ENCODE measurements around the gene FBXO33.
"Not testable (repeated sequence)": the region's sequence is repeated elsewhere in the genome, so short reads cannot be mapped to it uniquely, and the experiment has no call there.

FBXO33 gene

GRCh38 chr14:39367387-39367751, 64.9 kb downstream of the FBXO33 start:
- no peak overlapping the region for H3K4me3 ChIP-seq (ENCODE audit: low read length)
- TF ChIP-seq CTCF (IDR thresholded peaks at IDR 0.05; ENCODE audit: insufficient read depth, low read depth, low read length, missing control alignments) = no peak
- no peak for DNase-seq (ENCODE audit: low read depth)

DNA sequence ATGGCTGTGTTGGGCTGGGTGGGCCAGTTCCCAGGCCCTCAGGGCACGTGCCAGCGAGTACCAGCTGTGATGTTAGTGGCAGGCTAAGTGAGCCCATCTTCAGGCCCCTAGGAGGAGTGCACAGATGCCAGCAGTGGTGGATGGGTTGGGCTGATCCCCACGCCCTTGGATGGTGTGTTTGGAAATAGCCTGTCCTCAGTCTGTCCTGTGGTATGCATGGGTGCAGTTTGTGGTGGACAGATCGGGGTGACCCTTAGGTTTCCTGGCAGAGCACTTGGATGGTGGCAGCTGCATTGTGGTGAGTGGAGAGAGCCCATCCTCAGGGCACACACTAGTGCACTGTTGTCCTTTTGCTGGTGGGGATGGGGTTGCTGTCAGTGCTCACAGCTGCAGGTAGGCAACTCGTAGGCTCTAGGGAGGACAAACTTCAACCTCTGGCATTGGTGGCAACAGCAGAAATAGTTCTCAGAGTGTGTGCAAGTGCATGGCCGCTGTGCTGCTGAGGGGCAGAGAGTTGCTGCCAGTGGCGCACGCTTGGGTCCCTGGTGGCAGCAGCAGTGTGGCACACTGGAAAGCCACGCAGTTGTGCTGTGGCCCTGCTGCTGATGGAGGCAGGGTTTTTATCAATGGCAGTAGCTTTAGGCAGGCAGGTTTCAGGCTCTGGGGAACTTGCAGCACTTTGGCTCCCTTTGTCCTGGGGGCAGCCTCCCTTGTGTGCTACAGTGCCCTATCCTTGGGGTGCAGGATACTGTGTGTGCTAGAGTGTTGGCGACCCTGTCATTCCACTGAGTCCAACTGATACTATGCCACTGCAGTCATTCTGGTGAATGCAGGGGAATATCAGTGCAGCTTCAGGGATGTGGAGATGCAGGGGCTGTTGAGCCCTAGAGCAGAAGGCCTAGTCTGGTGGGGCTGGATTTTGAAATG, 65.5 kb downstream of the FBXO33 start:
- no peak overlapping the region for H3K4me3 ChIP-seq (ENCODE audit: low read length)
- TF ChIP-seq CTCF (IDR thresholded peaks at IDR 0.05; ENCODE audit: insufficient read depth, low read depth, low read length, missing control alignments) = no peak
- no peak for DNase-seq (ENCODE audit: low read depth)

DNA sequence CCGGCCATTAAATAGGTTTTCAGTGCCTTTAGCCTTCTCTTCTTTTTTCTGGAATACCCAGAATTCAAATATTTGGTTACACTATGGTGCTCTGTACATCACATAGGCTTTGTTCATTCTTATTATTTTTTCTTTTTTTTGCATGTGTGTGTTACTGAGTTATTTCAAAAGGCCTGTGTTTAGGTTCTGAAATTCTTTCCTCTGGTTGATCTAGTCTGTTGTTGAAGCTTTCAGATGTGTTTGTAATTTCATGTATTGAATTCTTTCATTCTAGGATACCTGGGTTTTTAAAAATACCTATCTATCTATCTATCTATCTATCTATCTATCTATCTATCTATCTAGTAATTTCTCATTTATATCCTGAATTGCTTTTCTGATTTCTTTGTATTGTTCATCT, 66.9 kb downstream of the FBXO33 start:
- no peak for DNase-seq (ENCODE audit: low read depth)
- no peak overlapping the region for H3K4me3 ChIP-seq (ENCODE audit: low read length)
- no peak for TF ChIP-seq CTCF (IDR thresholded peaks at IDR 0.05; ENCODE audit: insufficient read depth, low read depth, low read length, missing control alignments)

- no peak for DNase-seq (ENCODE audit: low read depth)
- no peak for TF ChIP-seq CTCF (IDR thresholded peaks at IDR 0.05; ENCODE audit: insufficient read depth, low read depth, low read length, missing control alignments)
- H3K4me3 ChIP-seq (ENCODE audit: low read length) = no peak overlapping the region
Observed at GRCh38 chr14:39364509-39364908, 67.7 kb downstream of the FBXO33 start.

- H3K4me3 ChIP-seq (ENCODE audit: low read length); DNase-seq (ENCODE audit: low read depth): not testable (repeated sequence)
Observed at GRCh38 chr14:39361556-39361955, 70.7 kb downstream of the FBXO33 start.

- no peak for TF ChIP-seq CTCF (IDR thresholded peaks at IDR 0.05; ENCODE audit: insufficient read depth, low read depth, low read length, missing control alignments)
- DNase-seq (ENCODE audit: low read depth) = no peak
Observed at GRCh38 chr14:39360316-39360715, 71.9 kb downstream of the FBXO33 start.

DNA sequence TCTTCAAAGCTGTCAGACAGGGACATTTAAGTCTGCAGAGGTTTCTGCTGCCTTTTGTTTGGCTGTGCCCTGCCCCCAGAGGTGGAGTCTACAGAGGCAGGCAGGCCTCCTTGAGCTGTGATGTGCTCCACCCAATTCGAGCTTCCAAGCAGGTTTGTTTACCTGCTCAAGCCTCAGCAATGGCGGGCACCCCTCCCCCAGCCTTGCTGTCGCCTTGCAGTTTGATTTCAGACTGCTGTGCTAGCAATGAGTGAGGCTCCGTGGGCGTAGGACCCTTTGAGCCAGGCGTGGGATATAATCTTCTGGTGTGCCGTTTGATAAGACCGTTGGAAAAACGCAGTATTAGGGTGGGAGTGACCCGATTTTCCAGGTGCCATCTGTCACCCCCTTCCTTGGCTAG, 73.2 kb downstream of the FBXO33 start:
- DNase-seq (ENCODE audit: low read depth); H3K4me3 ChIP-seq (ENCODE audit: low read length): not testable (repeated sequence)

More at GRCh38 chr14:39360316-39360715, 71.9 kb downstream of the FBXO33 start:
- H3K4me3 ChIP-seq (ENCODE audit: low read length) = no peak overlapping the region

- DNase-seq (ENCODE audit: low read depth) = peak; percentile 36
- no peak overlapping the region for H3K4me3 ChIP-seq (ENCODE audit: low read length)
- TF ChIP-seq CTCF (IDR thresholded peaks at IDR 0.05; ENCODE audit: insufficient read depth, low read depth, low read length, missing control alignments) = no peak
Observed at GRCh38 chr14:39351708-39352107, 80.5 kb downstream of the FBXO33 start.
